Measurements from ENCODE around the gene ZNF12.
A peak's percentile ranks its signal among the peaks of the same experiment; 100 is the strongest.

Gene ZNF12

DNA sequence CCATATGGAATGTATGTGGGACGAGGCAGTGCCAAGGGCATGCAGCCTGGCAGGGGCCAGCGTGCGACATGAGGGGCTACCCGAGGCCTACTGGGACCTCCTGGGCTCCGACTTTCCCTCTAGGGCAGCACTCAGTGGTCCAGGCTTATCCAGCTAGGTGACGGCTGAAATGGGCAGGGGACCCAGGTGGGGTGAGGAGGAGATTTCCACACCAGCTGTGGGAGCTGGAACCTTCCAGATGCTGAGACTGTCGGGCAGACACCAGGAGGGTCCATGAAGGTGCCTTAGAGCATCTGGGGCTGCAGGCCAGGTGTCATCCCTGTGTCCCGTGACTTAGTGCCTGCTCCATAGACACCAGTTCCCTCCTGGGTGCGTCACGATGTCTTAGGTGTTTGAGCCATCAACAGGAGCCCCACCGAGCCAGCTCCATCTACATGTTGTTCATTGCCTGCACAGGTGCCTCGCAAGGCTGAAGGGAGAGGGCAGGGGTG is 56.2 kb downstream of the ZNF12 start:
- intact Hi-C loops (cut with DNase I): no loop called here
- DNase-seq: peak in 8 of 42 donors; percentile 1 to 22 (median 8)

DNA sequence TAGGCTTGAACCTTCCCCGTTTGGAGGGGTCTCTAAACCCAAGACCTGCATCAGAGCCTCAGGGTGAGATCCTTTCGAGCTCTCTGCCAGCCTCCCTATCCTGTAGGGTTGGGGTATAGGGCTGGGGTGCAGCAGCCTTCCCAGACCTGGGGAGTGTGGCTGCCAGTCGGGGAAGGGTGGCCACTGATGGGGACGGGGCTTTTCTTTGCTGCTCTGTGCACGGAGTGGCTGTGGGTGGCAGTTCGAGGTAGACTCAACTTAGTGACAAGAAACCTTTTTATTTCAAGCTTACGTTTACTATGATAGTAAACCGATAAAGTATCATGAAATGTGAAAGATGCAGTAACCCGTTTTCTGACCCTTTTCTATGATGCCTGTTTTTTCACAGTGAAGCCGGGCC is 56.7 kb downstream of the ZNF12 start:
- DNase-seq: peak in 2 of 42 donors; percentile 2 to 6

GRCh38 chr7:6649241-6649961 is 57.3 kb downstream of the ZNF12 start:
- intact Hi-C loops (cut with DNase I): loop anchor here (10.0 kb wide), 1 partner anchor 55 kb away; the partner anchor contains the start of gene ZNF12
- peak in 4 of 42 donors; percentile 1 to 20 (median 8) for DNase-seq

More for the DNA sequence above, 56.7 kb downstream of the ZNF12 start:
- intact Hi-C loops (cut with DNase I): no loop called here

DNA sequence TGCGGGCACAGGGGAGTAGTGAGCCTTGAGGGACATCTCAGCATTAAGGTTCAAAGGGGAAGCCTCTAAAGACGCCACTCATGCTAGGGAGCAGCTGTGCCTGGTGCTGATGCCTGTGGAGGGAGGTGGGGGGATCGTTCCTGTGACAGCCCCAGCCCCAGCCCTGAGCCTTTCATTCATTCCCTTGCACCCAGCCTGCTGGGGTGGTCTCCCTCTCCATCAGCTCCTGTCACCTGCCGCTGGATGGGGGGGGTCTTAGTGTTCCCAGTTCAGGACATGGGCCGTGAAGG is 58.0 kb downstream of the ZNF12 start:
- intact Hi-C loops (cut with DNase I): loop anchor here (10.0 kb wide), 1 partner anchor 56 kb away; the partner anchor contains the start of gene ZNF12
- DNase-seq: peak in 1 of 42 donors; percentile 18

DNA sequence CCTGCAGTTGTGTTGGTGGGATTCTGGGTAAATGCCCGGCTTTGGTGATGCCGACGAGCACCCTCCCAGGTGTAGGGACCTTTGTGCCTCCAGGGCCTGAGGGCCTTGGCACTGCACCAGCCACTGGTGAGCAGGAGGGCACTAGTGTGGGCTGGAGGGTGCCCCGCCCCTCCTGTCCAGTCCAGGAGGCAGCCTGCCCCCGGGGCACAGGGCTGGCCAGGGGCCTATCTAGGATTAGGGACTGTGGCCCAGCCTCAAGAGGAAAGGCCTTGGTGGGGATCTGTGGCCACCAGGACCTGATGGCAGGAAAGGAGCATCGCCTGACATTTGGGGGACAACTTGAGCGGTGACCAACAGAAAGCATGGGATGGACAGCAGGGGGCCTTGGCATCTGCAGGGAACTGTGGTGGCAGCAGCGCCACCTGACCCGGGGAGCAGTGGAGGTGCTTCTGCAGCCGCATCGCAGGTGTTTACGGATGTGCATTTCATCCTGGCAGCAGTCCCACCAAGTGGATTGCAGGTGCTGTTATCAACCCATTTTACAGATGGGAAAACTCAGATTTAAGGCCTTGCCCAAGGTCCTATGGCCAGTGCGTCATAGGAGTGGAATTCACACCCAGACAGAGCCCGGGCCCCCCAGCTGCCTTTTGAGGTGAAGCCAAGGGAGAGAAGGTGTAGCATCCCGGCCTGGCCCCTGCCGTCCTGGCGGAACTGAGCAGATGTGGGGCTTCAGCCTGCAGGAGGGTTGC is 58.5 kb downstream of the ZNF12 start:
- peak in 2 of 42 donors; percentile 3 to 19 for DNase-seq
- intact Hi-C loops (cut with DNase I): loop anchor here (10.0 kb wide), 1 partner anchor 57 kb away; the partner anchor contains the start of gene ZNF12

- DNase-seq: no peak
- intact Hi-C loops (cut with DNase I): loop anchor here (10.0 kb wide), 1 partner anchor 57 kb away; the partner anchor contains the start of gene ZNF12
Observed at GRCh38 chr7:6647541-6647940, 59.2 kb downstream of the ZNF12 start.

DNA sequence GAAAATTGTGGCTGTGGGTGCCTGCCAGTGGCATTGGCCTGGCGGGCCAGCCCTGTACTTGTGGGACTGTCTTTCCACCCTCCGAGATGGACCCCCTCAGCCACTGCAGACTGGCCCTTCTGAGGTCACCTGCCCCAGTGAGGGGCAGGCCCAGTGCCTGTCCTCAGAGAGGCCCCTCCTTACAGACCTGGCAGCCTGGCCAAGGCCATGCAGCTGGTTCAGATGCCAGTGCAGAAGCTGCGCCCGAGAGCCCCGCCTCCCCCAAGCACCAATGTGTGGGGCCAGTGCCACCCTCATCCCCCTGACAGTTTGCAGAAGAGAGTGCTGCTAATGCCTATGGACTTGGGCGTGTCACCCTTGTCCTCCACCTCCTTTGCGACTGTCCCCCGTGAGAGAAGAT is 59.7 kb downstream of the ZNF12 start:
- intact Hi-C loops (cut with DNase I): loop anchor here (10.0 kb wide), 1 partner anchor 58 kb away; the partner anchor contains the start of gene ZNF12

DNA sequence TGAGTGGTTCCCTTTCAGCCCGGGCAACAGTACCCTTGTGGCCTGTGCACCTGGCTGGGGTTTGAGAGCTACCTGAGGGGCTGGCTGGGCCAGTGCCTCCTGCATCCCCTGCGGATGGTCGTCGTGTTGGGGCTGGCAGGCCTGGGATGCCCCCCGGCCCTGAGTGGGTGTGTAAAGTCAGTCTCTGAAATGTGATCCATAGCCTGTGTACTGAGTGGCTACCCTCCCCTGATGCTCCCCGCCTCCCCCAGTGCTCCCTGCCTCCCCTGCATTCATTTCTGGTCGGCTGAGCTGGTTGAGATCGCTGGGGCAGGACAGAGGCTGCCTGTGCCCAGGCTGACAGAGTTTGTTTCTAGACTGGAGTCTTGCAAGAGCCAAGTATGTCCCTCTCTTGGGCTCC is 60.3 kb downstream of the ZNF12 start:
- intact Hi-C loops (cut with DNase I): loop anchor here (10.0 kb wide), 1 partner anchor 58 kb away; the partner anchor contains the start of gene ZNF12
- DNase-seq: no peak

More for the DNA sequence above, 59.7 kb downstream of the ZNF12 start:
- no peak for DNase-seq

- intact Hi-C loops (cut with DNase I): loop anchor here (10.0 kb wide), 1 partner anchor 60 kb away; the partner anchor contains the start of gene ZNF12
- DNase-seq: no peak
Observed at GRCh38 chr7:6644728-6645127, 62.0 kb downstream of the ZNF12 start.

DNA sequence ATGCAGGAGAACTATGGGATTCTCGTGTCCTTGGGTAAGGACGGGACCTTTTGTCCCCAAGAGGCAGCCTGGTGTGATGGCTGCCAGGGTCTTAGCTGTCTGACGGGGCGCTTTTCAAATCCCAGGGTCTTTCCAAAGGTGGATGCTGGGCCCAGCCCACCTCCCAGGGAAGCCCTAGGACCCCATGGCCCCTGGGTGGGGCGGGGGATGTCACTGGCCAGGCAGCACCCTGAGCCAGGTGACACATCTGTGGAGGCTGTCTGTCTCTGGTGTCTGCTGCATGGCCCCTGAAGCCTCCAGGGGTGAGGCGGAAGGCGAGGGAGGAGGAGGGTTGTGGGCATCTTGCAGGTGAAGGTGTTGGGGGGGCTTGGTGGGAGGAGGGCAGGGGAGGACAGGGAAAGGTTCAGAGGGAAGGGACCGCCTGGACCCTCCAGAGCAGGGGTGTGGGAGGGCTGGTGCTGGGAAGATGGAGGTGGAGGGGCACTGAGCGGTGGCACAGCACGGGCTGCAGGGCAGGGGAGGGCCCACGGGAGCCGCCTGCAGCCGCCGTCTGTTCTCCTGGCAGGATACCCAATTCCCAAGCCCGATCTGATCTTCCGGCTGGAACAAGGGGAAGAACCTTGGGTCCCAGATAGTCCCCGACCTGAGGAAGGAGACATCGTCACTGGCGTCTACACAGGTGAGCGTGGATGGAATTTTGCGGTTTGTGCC is 62.7 kb downstream of the ZNF12 start:
- intact Hi-C loops (cut with DNase I): loop anchor here (10.0 kb wide), 1 partner anchor 61 kb away; the partner anchor contains the start of gene ZNF12
- no peak for DNase-seq

DNA sequence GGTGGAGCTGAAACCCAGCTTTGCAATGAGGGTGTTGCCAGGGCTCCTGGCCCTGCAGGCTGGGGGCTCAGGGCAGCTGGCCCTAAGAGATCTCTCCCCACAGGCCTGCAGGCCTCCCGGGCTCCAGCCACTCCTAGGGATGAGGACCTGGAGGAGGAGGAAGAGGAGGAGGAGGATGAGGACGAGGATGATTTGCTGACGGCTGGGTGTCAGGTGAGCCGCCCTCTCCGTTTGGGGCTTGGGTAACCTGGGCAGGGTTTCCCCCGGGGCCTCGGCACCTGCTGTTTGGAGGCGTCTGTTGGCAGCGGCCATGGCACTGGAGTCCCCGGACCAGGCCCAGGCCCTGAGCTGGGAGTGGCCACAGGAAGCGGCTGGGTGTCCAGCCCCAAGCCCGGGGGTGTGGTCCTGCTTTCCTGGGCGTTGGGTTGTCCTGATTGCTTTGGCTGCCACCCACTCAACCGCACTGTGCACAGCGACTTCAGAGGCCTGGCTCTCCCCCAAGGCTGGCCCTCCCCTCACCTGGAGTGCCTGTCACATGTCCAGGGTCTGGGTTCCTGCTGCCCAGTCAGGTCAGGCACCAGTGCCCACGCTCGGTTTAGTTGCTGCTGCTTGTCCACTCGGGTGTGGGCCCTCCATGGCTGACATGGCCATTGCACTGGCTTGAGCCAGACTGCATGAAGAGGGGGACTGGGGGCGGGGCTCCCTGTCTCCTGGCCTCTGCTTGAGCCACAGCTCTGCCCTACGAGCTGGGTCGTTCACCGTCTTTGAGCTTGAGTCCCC is 63.7 kb downstream of the ZNF12 start:
- intact Hi-C loops (cut with DNase I): loop anchor here (10.0 kb wide), 1 partner anchor 62 kb away; the partner anchor contains the start of gene ZNF12
- no peak for DNase-seq

GRCh38 chr7:6642239-6642839 is 64.4 kb downstream of the ZNF12 start:
- intact Hi-C loops (cut with DNase I): loop anchor here (10.0 kb wide), 1 partner anchor 62 kb away; the partner anchor contains the start of gene ZNF12
- no peak for DNase-seq

DNA sequence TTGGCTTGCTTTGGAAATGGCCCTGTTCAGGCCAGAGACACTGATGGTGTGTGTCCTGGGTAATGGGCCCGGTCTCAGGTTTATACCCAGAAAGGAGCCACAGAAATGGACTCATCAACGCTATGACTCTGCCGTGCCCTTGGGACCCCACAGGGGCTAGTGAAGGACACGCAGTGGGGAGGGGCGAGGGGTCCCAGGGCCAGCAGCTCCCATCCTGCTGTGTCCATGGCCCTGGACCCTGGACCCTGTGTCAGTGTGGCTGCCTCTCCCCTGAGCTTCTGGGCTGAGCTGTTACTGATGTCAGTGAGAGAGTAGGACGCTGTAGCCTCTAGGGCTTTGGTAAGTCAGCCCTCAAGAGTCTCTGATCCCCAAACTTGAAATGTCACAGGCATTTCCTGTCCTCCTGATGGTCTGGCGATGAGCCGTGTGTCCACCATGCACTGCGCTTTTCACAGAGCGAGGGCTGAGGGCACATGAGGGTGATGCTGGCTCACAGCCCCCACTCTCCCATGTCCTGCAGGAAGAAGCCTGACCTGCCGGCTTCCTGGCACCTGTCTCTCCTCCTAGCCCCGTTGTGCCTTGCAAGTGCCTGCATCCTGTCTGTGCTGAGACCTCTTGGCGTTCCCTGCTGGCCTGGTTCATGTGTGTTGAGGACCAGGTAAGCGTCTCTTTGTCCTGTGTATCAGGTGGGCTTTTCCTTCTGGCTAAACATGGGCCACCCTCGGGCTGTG is 65.3 kb downstream of the ZNF12 start:
- DNase-seq: no peak
- intact Hi-C loops (cut with DNase I): loop anchor here (10.0 kb wide), 1 partner anchor 63 kb away; the partner anchor contains the start of gene ZNF12

DNA sequence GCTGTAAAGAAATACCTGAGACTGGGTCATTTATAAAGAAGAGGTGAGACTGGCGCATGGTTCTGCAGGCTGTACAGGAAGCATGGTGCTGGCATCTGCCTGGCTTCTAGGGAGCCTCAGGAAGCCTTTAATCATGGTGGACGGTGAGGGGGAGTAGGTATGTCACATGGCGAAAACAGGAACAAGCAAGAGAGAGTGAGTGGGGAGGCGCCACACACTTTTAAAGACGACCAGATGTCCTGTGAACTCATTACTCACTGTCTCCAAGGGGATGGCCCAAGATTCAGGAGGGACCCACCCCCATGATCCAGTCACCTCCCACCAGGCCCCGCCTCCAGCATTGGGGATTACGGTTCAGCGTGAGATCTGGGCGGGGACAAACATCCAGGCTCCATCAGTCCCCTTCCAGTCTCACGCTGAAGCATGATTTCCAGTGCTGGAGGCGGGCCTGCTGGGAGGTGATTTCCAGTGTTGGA is 66.5 kb downstream of the ZNF12 start:
- DNase-seq: no peak
- intact Hi-C loops (cut with DNase I): loop anchor here (10.0 kb wide), 1 partner anchor 65 kb away; the partner anchor contains the start of gene ZNF12

DNA sequence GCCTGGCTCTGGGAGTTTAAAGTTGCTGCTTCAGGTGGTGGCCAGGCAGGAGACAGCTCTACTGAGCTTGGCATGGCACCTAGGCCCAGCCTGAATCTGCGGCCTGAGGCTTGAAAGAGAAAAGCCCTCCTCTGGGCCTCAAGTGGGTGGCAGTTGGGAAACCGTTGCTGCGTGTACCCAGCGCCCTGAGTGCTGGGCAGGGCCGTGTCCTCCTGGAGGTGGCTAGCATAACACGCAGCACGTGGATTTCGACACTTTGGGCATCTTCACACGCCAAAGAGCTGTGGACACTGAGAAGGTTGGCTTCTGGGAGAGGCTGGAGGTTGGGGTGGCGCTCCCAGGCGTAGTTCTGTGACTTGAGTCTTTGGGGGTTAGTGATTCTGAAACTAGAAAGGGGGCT is 67.1 kb downstream of the ZNF12 start:
- no peak for DNase-seq

GRCh38 chr7:6639032-6639431 is 67.7 kb downstream of the ZNF12 start:
- intact Hi-C loops (cut with DNase I): loop anchor here (5.0 kb wide), 1 partner anchor 47 kb away; the partner anchor contains the start of gene INTS15
- no peak for DNase-seq

More for the DNA sequence above, 67.1 kb downstream of the ZNF12 start:
- intact Hi-C loops (cut with DNase I): loop anchor here (5.0 to 10.0 kb wide), 2 partner anchors 47 to 65 kb away; partner anchors contain the start of genes INTS15 and ZNF12

Data from head of caudate nucleus (tissue), 42 donors.